ENCODE measurements around the gene ACKR2.
"Not testable (repeated sequence)": the region's sequence is repeated elsewhere in the genome, so short reads cannot be mapped to it uniquely, and the experiment has no call there.

The ACKR2 gene

DNA sequence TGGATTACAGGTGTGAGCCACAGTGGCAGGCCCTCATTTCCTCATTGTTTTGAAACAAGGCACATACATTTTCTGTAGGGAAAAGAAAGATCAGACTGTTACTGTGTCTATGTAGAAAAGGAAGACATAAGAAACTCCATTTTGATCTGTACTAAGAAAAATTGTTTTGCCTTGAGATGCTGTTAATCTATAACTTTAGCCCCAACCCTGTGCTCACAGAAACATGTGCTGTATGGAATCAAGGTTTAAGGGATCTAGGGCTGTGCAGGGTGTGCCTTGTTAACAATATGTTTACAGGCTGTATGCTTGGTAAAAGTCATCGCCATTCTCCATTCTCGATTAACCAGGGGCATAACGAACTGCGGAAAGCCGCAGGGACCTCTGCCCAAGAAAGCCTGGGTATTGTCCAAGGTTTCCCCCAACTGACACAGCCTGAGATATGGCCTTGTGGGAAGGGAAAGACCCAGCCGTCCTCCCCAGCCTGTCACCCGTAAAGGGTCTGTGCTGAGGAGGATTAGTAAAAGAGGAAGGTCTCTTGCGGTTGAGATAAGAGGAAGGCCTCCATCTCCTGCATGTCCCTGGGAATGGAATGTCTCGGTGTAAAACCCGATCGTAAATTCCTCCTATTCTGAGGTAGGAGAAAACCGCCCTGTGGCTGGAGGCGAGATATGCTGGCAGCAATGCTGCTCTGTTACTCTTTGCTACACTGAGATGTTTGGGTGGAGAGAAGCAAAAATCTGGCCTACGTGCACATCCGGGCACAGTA lies 2.1 kb downstream of the ACKR2 start:
- H3K79me2 ChIP-seq (ENCODE audit: control insufficient read depth, insufficient read depth, low read length, poor library complexity); H3K9me3 ChIP-seq (ENCODE audit: insufficient read depth, low read depth, low read length); H3K27me3 ChIP-seq (ENCODE audit: insufficient read depth, low read length); H3K36me3 ChIP-seq (ENCODE audit: control insufficient read depth in 1 of 2, insufficient read depth in 2 of 2, low read length in 2 of 2); H3K23ac ChIP-seq (ENCODE audit: low read length); H3K9ac ChIP-seq (ENCODE audit: low read length); H3K4me3 ChIP-seq (ENCODE audit: low read depth, low read length): not testable (repeated sequence)
- Histone ChIP-seq H2BK5ac (ENCODE audit: low read depth, low read length, poor library complexity) (peak overlapping the region; percentile 97), H3K18ac (ENCODE audit: low read length) (peak overlapping the region; percentile 83), H4K91ac (ENCODE audit: low read depth, low read length) (peak overlapping the region; percentile 87), H3K4me2 (ENCODE audit: low read length) (peak overlapping the region; percentile 48), H4K8ac (ENCODE audit: low read depth, low read length) (peak overlapping the region; percentile 85), H4K12ac (ENCODE audit: low read depth, low read length) (peak overlapping the region; percentile 94), H2AFZ (ENCODE audit: insufficient read depth, low read length, poor library complexity) (peak overlapping the region; percentile 62), H3K27ac (ENCODE audit: low read depth, low read length) (peak overlapping the region; percentile 97), H2BK12ac (ENCODE audit: low read length) (peak overlapping the region; percentile 74), H3K4me1 (ENCODE audit: control insufficient read depth in 1 of 2, insufficient read depth in 2 of 2, low read length in 2 of 2) (peaks cover 7 to 16% of the 10 kb centered on the region in 2 experiments), H2BK120ac (ENCODE audit: insufficient read depth, low read length, poor library complexity) (peak overlapping the region; percentile 91), H3K4ac (ENCODE audit: low read depth, low read length) (peak overlapping the region; percentile 60), H3K14ac (ENCODE audit: low read length) (peak overlapping the region; percentile 91), H2AK5ac (ENCODE audit: low read length) (peak overlapping the region; percentile 77), H3K79me1 (ENCODE audit: low read length) (peaks cover 13% of the 10 kb centered on the region)
- DNase-seq: peak; percentile 89 to 91
- no CpG with 5 or more reads among the region's 15 CpGs for WGBS (ENCODE audit: extremely low coverage, insufficient coverage, insufficient read length)

DNA sequence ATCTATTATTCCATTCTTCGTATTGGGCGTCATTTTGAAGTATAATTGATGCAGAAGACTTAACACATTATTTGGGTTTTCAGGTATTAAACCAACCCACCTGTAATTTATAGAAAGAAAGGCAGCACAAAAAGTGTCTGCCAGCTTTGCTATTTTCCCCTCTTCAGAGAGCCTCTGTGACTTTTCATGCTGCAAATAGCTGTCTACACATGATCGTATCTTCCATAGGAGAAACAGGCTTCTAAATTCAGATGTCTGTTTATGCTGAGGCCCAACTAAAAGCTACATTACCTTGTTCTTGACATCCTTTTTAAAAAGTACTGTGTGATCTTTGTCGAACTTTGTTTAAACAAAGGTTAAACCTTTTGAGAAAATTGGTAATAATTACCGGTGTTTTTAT lies 5.0 kb downstream of the ACKR2 start:
- no peak overlapping the region for H3K23ac ChIP-seq (ENCODE audit: low read length)
- H2AFZ ChIP-seq (ENCODE audit: insufficient read depth, low read length, poor library complexity): no peak overlapping the region
- H3K27me3 ChIP-seq (ENCODE audit: insufficient read depth, low read length): no peaks in the 10 kb centered on the region
- H3K4ac ChIP-seq (ENCODE audit: low read depth, low read length): no peak overlapping the region
- no peak overlapping the region for H2BK12ac ChIP-seq (ENCODE audit: low read length)
- H3K18ac ChIP-seq (ENCODE audit: low read length): no peak overlapping the region
- H3K27ac ChIP-seq (ENCODE audit: low read depth, low read length): no peak overlapping the region
- no peak overlapping the region for H2BK5ac ChIP-seq (ENCODE audit: low read depth, low read length, poor library complexity)
- no peak overlapping the region for H3K4me2 ChIP-seq (ENCODE audit: low read length)
- H2AK5ac ChIP-seq (ENCODE audit: low read length): no peak overlapping the region
- WGBS (ENCODE audit: extremely low coverage, insufficient coverage, insufficient read length): no CpG with 5 or more reads among the region's 5 CpGs
- H3K9me3 ChIP-seq (ENCODE audit: insufficient read depth, low read depth, low read length): no peaks in the 10 kb centered on the region
- DNase-seq: no peak
- H3K4me1 ChIP-seq (ENCODE audit: control insufficient read depth in 1 of 2, insufficient read depth in 2 of 2, low read length in 2 of 2): peaks cover 7 to 12% of the 10 kb centered on the region in 2 experiments
- H3K79me1 ChIP-seq (ENCODE audit: low read length): peaks cover 13% of the 10 kb centered on the region
- H2BK120ac ChIP-seq (ENCODE audit: insufficient read depth, low read length, poor library complexity): no peak overlapping the region
- H4K8ac ChIP-seq (ENCODE audit: low read depth, low read length): no peak overlapping the region
- no peak overlapping the region for H3K14ac ChIP-seq (ENCODE audit: low read length)
- H4K91ac ChIP-seq (ENCODE audit: low read depth, low read length): no peak overlapping the region
- H3K79me2 ChIP-seq (ENCODE audit: control insufficient read depth, insufficient read depth, low read length, poor library complexity): peaks cover 2% of the 10 kb centered on the region
- H3K4me3 ChIP-seq (ENCODE audit: low read depth, low read length): no peak overlapping the region
- H4K12ac ChIP-seq (ENCODE audit: low read depth, low read length): no peak overlapping the region
- peaks cover 0 to 4% of the 10 kb centered on the region in 2 experiments for H3K36me3 ChIP-seq (ENCODE audit: control insufficient read depth in 1 of 2, insufficient read depth in 2 of 2, low read length in 2 of 2)
- no peak overlapping the region for H3K9ac ChIP-seq (ENCODE audit: low read length)

DNA sequence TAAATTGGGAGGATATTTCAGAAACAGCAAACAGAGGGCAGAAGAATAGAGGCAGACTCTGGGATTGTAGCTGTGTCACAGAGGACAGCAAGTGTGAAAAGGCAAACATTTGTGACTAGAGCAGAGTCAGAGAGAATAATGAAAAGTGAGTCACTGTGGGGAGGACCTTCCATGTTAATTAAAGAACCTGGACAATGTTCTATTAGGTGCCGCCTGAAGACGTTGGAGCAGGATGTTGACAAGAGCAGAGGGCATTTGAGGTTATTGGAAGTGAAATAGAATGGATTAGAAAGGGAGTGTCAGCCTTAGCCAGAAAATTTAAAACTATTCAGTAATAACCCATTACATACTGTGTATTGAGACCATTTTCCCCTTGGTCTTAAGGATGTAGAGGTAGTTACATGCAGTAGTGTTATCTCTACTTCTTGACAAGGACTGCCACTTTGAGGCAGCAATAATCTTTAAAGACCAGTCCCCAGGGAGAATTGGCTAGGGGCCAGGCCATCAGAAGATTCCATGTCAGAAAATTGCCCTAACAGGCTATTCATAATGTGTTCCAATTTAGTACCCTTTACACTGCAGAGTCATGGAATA lies 5.8 kb downstream of the ACKR2 start:
- Histone ChIP-seq H4K12ac (ENCODE audit: low read depth, low read length) (no peak overlapping the region), H2BK5ac (ENCODE audit: low read depth, low read length, poor library complexity) (no peak overlapping the region)

DNA sequence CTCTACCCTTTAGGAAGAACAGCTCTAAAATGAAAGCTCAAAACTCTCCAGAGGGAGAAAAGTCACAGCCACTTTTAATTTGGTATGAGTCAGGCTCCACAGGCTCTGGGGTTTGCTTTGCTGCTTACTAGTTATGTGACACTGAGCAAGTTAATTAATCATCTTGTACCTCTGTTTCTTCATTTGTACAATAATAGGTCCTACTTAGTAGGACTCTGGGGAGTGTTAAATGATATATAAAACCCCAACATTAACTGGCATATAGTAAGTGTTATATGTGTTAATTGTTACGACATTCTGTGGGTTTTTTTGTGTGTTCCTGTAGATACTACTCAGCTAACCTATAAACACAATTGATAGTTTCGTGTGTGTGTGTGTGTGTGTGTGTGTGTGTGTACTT lies 6.6 kb downstream of the ACKR2 start:
- peaks cover 2% of the 10 kb centered on the region for H3K79me2 ChIP-seq (ENCODE audit: control insufficient read depth, insufficient read depth, low read length, poor library complexity)
- H3K4ac ChIP-seq (ENCODE audit: low read depth, low read length): no peak overlapping the region
- H2BK12ac ChIP-seq (ENCODE audit: low read length): no peak overlapping the region
- H2BK120ac ChIP-seq (ENCODE audit: insufficient read depth, low read length, poor library complexity): no peak overlapping the region
- WGBS (ENCODE audit: extremely low coverage, insufficient coverage, insufficient read length): no CpG with 5 or more reads among the region's 2 CpGs
- H3K14ac ChIP-seq (ENCODE audit: low read length): no peak overlapping the region
- no peak overlapping the region for H3K4me2 ChIP-seq (ENCODE audit: low read length)
- H3K27me3 ChIP-seq (ENCODE audit: insufficient read depth, low read length): no peaks in the 10 kb centered on the region
- peaks cover 9 to 10% of the 10 kb centered on the region in 2 experiments for H3K4me1 ChIP-seq (ENCODE audit: control insufficient read depth in 1 of 2, insufficient read depth in 2 of 2, low read length in 2 of 2)
- no peak overlapping the region for H4K8ac ChIP-seq (ENCODE audit: low read depth, low read length)
- no peak overlapping the region for H4K91ac ChIP-seq (ENCODE audit: low read depth, low read length)
- H3K4me3 ChIP-seq (ENCODE audit: low read depth, low read length): no peak overlapping the region
- H3K79me1 ChIP-seq (ENCODE audit: low read length): peaks cover 8% of the 10 kb centered on the region
- H3K18ac ChIP-seq (ENCODE audit: low read length): no peak overlapping the region
- H2AFZ ChIP-seq (ENCODE audit: insufficient read depth, low read length, poor library complexity): no peak overlapping the region
- no peak overlapping the region for H3K23ac ChIP-seq (ENCODE audit: low read length)
- H3K36me3 ChIP-seq (ENCODE audit: control insufficient read depth in 1 of 2, insufficient read depth in 2 of 2, low read length in 2 of 2): peaks cover 2 to 9% of the 10 kb centered on the region in 2 experiments
- no peak overlapping the region for H4K12ac ChIP-seq (ENCODE audit: low read depth, low read length)
- DNase-seq: no peak
- H3K9ac ChIP-seq (ENCODE audit: low read length): no peak overlapping the region
- no peaks in the 10 kb centered on the region for H3K9me3 ChIP-seq (ENCODE audit: insufficient read depth, low read depth, low read length)
- H2BK5ac ChIP-seq (ENCODE audit: low read depth, low read length, poor library complexity): no peak overlapping the region
- no peak overlapping the region for H2AK5ac ChIP-seq (ENCODE audit: low read length)
- H3K27ac ChIP-seq (ENCODE audit: low read depth, low read length): no peak overlapping the region

More for the DNA sequence above, 5.8 kb downstream of the ACKR2 start:
- peaks cover 2% of the 10 kb centered on the region for H3K79me2 ChIP-seq (ENCODE audit: control insufficient read depth, insufficient read depth, low read length, poor library complexity)
- no peak overlapping the region for H3K4me3 ChIP-seq (ENCODE audit: low read depth, low read length)
- no peak overlapping the region for H4K8ac ChIP-seq (ENCODE audit: low read depth, low read length)
- no peak overlapping the region for H3K9ac ChIP-seq (ENCODE audit: low read length)
- peaks cover 0 to 9% of the 10 kb centered on the region in 2 experiments for H3K36me3 ChIP-seq (ENCODE audit: control insufficient read depth in 1 of 2, insufficient read depth in 2 of 2, low read length in 2 of 2)
- peaks cover 12% of the 10 kb centered on the region for H3K79me1 ChIP-seq (ENCODE audit: low read length)
- DNase-seq: no peak
- H3K18ac ChIP-seq (ENCODE audit: low read length): no peak overlapping the region
- no peak overlapping the region for H3K14ac ChIP-seq (ENCODE audit: low read length)
- H3K4me2 ChIP-seq (ENCODE audit: low read length): no peak overlapping the region
- no peak overlapping the region for H2AFZ ChIP-seq (ENCODE audit: insufficient read depth, low read length, poor library complexity)
- peak overlapping the region; percentile 40 for H2BK12ac ChIP-seq (ENCODE audit: low read length)
- H4K91ac ChIP-seq (ENCODE audit: low read depth, low read length): no peak overlapping the region
- no peak overlapping the region for H2BK120ac ChIP-seq (ENCODE audit: insufficient read depth, low read length, poor library complexity)
- H3K27me3 ChIP-seq (ENCODE audit: insufficient read depth, low read length): no peaks in the 10 kb centered on the region
- H3K4ac ChIP-seq (ENCODE audit: low read depth, low read length): no peak overlapping the region
- peaks cover 10 to 12% of the 10 kb centered on the region in 2 experiments for H3K4me1 ChIP-seq (ENCODE audit: control insufficient read depth in 1 of 2, insufficient read depth in 2 of 2, low read length in 2 of 2)
- H3K9me3 ChIP-seq (ENCODE audit: insufficient read depth, low read depth, low read length): no peaks in the 10 kb centered on the region
- H2AK5ac ChIP-seq (ENCODE audit: low read length): no peak overlapping the region
- H3K27ac ChIP-seq (ENCODE audit: low read depth, low read length): no peak overlapping the region
- no CpG with 5 or more reads among the region's 2 CpGs for WGBS (ENCODE audit: extremely low coverage, insufficient coverage, insufficient read length)
- H3K23ac ChIP-seq (ENCODE audit: low read length): no peak overlapping the region
